Stimulated activated CD8-positive, alpha-beta memory T cell treated with anti-CD3 and anti-CD28 coated beads, Interleukin-4, amount 100 ng/mL, for 4 hours (primary cell): ENCODE data around the gene CCDC93.
"Not testable (repeated sequence)": the region's sequence is repeated elsewhere in the genome, so short reads cannot be mapped to it uniquely, and the experiment has no call there.

ENCODE experiments used
- DNase-seq, 2 donors: peaks; one replicate each; pipeline ENCODE4 v3.0.0-alpha.2; 2020; ENCODE audit warnings: low read depth in 2 of 2, low spot score in 1 of 2

Gene CCDC93

GRCh38 chr2:118046634-118047210, 32.9 kb upstream of the CCDC93 start:
- DNase-seq: no peak

GRCh38 chr2:118045286-118045685, 31.4 kb upstream of the CCDC93 start:
- DNase-seq: no peak

- DNase-seq: no peak
Measured at GRCh38 chr2:118044854-118045253, 31.0 kb upstream of the CCDC93 start.

GRCh38 chr2:118044103-118044716, 30.3 kb upstream of the CCDC93 start:
- no peak for DNase-seq

GRCh38 chr2:118040891-118041290, 27.0 kb upstream of the CCDC93 start:
- DNase-seq: no peak

- no peak for DNase-seq
Measured at GRCh38 chr2:118032169-118033013, 18.5 kb upstream of the CCDC93 start.

GRCh38 chr2:118031566-118031965, 17.7 kb upstream of the CCDC93 start:
- DNase-seq: no peak

- no peak for DNase-seq
Measured at GRCh38 chr2:118029025-118029424, 15.2 kb upstream of the CCDC93 start.

- DNase-seq: no peak
Measured at GRCh38 chr2:118021356-118021755, 7.5 kb upstream of the CCDC93 start.

- no peak for DNase-seq
Measured at GRCh38 chr2:118019821-118020220, 6.0 kb upstream of the CCDC93 start.

- no peak for DNase-seq
Measured at GRCh38 chr2:118016911-118017310, 3.0 kb upstream of the CCDC93 start.

GRCh38 chr2:118015761-118016160, 1.9 kb upstream of the CCDC93 start:
- not testable (repeated sequence) for DNase-seq

- no peak for DNase-seq
Measured at GRCh38 chr2:118014492-118014824, 588 bp upstream of the CCDC93 start.

- no peak for DNase-seq
Measured at GRCh38 chr2:118013221-118013723, 598 bp downstream of the CCDC93 start.

- DNase-seq: no peak
Measured at GRCh38 chr2:118012778-118013177, 1.1 kb downstream of the CCDC93 start.

- no peak for DNase-seq
Measured at GRCh38 chr2:118010473-118010872, 3.4 kb downstream of the CCDC93 start.

- no peak for DNase-seq
Measured at GRCh38 chr2:118006861-118007260, 7.0 kb downstream of the CCDC93 start.

- no peak for DNase-seq
Measured at GRCh38 chr2:118006326-118006725, 7.5 kb downstream of the CCDC93 start.

- peak in 1 of 2 donors; percentile 10 for DNase-seq
Measured at GRCh38 chr2:118003396-118003824, 10.5 kb downstream of the CCDC93 start.

GRCh38 chr2:118000041-118000440, 13.8 kb downstream of the CCDC93 start:
- no peak for DNase-seq

- no peak for DNase-seq
Measured at GRCh38 chr2:117997872-117998454, 15.9 kb downstream of the CCDC93 start.

- DNase-seq: no peak
Measured at GRCh38 chr2:117996525-117996924, 17.3 kb downstream of the CCDC93 start.
